GM18519 (cell line): ENCODE measurements around the gene NDUFS7.
"Not testable (repeated sequence)": the region's sequence is repeated elsewhere in the genome, so short reads cannot be mapped to it uniquely, and the experiment has no call there.

Source experiments
- ATAC-seq: cut with Tn5 transposase; IDR thresholded peaks from one replicate; pipeline ENCODE4 v1.9.1; 2021; ENCODE audit warnings: mild to moderate bottlenecking, moderate library complexity; ENCODE audit not compliant: unreplicated experiment, low FRiP score

NDUFS7 gene

GRCh38 chr19:1416014-1416841 is 32.5 kb downstream of the NDUFS7 start:
- ATAC-seq = no peak

GRCh38 chr19:1417145-1417544 is 33.4 kb downstream of the NDUFS7 start:
- ATAC-seq = no peak

GRCh38 chr19:1417681-1418495 is 34.2 kb downstream of the NDUFS7 start:
- ATAC-seq = no peak

- ATAC-seq = no peak
Measured at GRCh38 chr19:1418496-1418775, 34.7 kb downstream of the NDUFS7 start.

GRCh38 chr19:1418951-1419738 is 35.4 kb downstream of the NDUFS7 start:
- no peak for ATAC-seq

- not testable (repeated sequence) for ATAC-seq
Measured at GRCh38 chr19:1420085-1420484, 36.4 kb downstream of the NDUFS7 start.

GRCh38 chr19:1420590-1420989 is 36.9 kb downstream of the NDUFS7 start:
- no peak for ATAC-seq

GRCh38 chr19:1421218-1421957 is 37.7 kb downstream of the NDUFS7 start:
- no peak for ATAC-seq

- no peak for ATAC-seq
Measured at GRCh38 chr19:1421958-1422305, 38.2 kb downstream of the NDUFS7 start.

GRCh38 chr19:1422360-1422759 is 38.7 kb downstream of the NDUFS7 start:
- ATAC-seq = no peak

- ATAC-seq = no peak
Measured at GRCh38 chr19:1422943-1423342, 39.2 kb downstream of the NDUFS7 start.

- no peak for ATAC-seq
Measured at GRCh38 chr19:1423436-1424191, 39.9 kb downstream of the NDUFS7 start.

- ATAC-seq = no peak
Measured at GRCh38 chr19:1424192-1424955, 40.7 kb downstream of the NDUFS7 start.

GRCh38 chr19:1425102-1425837 is 41.6 kb downstream of the NDUFS7 start:
- ATAC-seq = no peak

GRCh38 chr19:1425902-1426301 is 42.2 kb downstream of the NDUFS7 start:
- no peak for ATAC-seq

- ATAC-seq = no peak
Measured at GRCh38 chr19:1426736-1427135, 43.0 kb downstream of the NDUFS7 start.

GRCh38 chr19:1427221-1427920 is 43.7 kb downstream of the NDUFS7 start:
- no peak for ATAC-seq
